Measurements from ENCODE around the gene KDM4C. TPM values are rescaled to one million over a fixed set of nuclear protein-coding genes. Genes with fewer than 3 reads are reported as not detected.

Gene KDM4C
- total and polyA plus RNA-seq, 2 of the 8 experiments (the other 6 are each of a cell fraction or from before 2014, with no cell fraction given), result 13.0 to 26.1 TPM

- Histone ChIP-seq H2BK12ac (ENCODE audit: low read depth, low read length) (no peak overlapping the region), H2AFZ (ENCODE audit: low read length) (no peak overlapping the region), H3K36me3 (ENCODE audit: control insufficient read depth in 2 of 4, insufficient read depth in 4 of 4, low read length in 3 of 4) (no peaks in the 10 kb centered on the region), H3K79me2 (ENCODE audit: control insufficient read depth in 1 of 2, insufficient read depth in 2 of 2, low read length in 2 of 2) (no peaks in the 10 kb centered on the region), H2BK5ac (ENCODE audit: low read depth, low read length) (no peak overlapping the region), H4K5ac (ENCODE audit: insufficient read length, low read depth, low read length) (no peak overlapping the region), H3K9ac (replicated peaks in 1 of 4; ENCODE audit: extremely low read depth in 1 of 4, low read depth in 3 of 4, low read length in 3 of 4) (no peak overlapping the region), H3K79me1 (ENCODE audit: low read depth, low read length) (no peaks in the 10 kb centered on the region), H3K56ac (replicated peaks; ENCODE audit: insufficient read length, low read depth, low read length) (no peak overlapping the region), H4K20me1 (replicated peaks in 1 of 2; ENCODE audit: control insufficient read depth in 1 of 2, insufficient read depth in 2 of 2, low read length in 2 of 2) (no peaks in the 10 kb centered on the region), H3K4me3 (ENCODE audit: extremely low read depth in 1 of 4, insufficient read depth in 2 of 4, low read depth in 3 of 4, low read length in 4 of 4) (no peak overlapping the region), H2BK20ac (ENCODE audit: low read length) (no peak overlapping the region), H3K4ac (replicated peaks; ENCODE audit: insufficient read length, low read depth, low read length) (no peak overlapping the region), H4K91ac (replicated peaks; ENCODE audit: insufficient read length, low read length) (no peak overlapping the region), H3K23me2 (ENCODE audit: low read depth, low read length) (no peaks in the 10 kb centered on the region), H3K27ac (ENCODE audit: low read depth, low read length) (no peak overlapping the region), H2BK15ac (ENCODE audit: low read length) (no peak overlapping the region), H3K27me3 (replicated peaks in 1 of 4; ENCODE audit: control insufficient read depth in 3 of 4, extremely low read depth in 1 of 4, insufficient read depth in 3 of 4, low read length in 3 of 4) (no peaks in the 10 kb centered on the region), H3K9me3 (ENCODE audit: insufficient read depth in 2 of 2, low read depth in 1 of 2, low read length in 1 of 2) (no peaks in the 10 kb centered on the region), H3K18ac (ENCODE audit: extremely low read depth, low read length) (no peak overlapping the region), H3K4me1 (replicated peaks in 1 of 4; ENCODE audit: control insufficient read depth in 3 of 4, insufficient read depth in 4 of 4, low read length in 3 of 4) (peaks cover 0 to 4% (median 1%) of the 10 kb centered on the region in 4 experiments; a peak in 3 of 7 replicates), H3K14ac (ENCODE audit: insufficient read length) (no peak overlapping the region), H4K8ac (ENCODE audit: extremely low read depth, insufficient read depth, low read length) (no peak overlapping the region), H2AK5ac (ENCODE audit: low read depth, low read length) (no peak overlapping the region), H3K23ac (ENCODE audit: insufficient read length) (no peak overlapping the region), H2BK120ac (replicated peaks; ENCODE audit: low read depth, low read length) (no peak overlapping the region), H3K4me2 (ENCODE audit: insufficient read depth in 1 of 2, low read depth in 2 of 2, low read length in 2 of 2) (no peak overlapping the region)
- no peak for DNase-seq (ENCODE audit: low read depth in 1 of 2, low spot score in 2 of 2)
- no peak for FAIRE-seq
- CTCF ChIA-PET (ENCODE audit: partially characterized antibody), result interaction anchor here (1.6 to 3.0 kb wide), 2 partner anchors 130 to 179 kb away, joined by 4 to 12 read pairs; no protein-coding TSS in a partner anchor
- POLR2A ChIA-PET (ENCODE audit: partially characterized antibody), result no interaction called here
- WGBS, 2 experiments (ENCODE audit: extremely low coverage in 1 of 2, insufficient coverage in 1 of 2, insufficient read length in 1 of 2, insufficient replicate concordance in 2 of 2, low coverage in 1 of 2, low lambda C conversion rate in 2 of 2, missing lambda C conversion rate in 1 of 2), result 85% methylated on average over 7 of the region's 7 CpGs; no CpG with 5 or more reads in 1 of the 2 experiments
- TF ChIP-seq JUN (IDR thresholded peaks at IDR 0.05; ENCODE audit: low read depth, low read length) (no peak), CHD2 (IDR thresholded peaks at IDR 0.05; ENCODE audit: low read length) (no peak), SAP30 (IDR thresholded peaks at IDR 0.05; ENCODE audit: insufficient read depth, insufficient replicate concordance, low read length) (no peak), GTF2F1 (IDR thresholded peaks at IDR 0.05; ENCODE audit: borderline replicate concordance, low read depth, low read length) (no peak), YY1 (IDR thresholded peaks at IDR 0.05; ENCODE audit: low read depth, low read length) (no peak), HDAC2 (IDR thresholded peaks at IDR 0.05; ENCODE audit: borderline replicate concordance in 1 of 2, low read depth in 2 of 2, low read length in 2 of 2) (no peak), SRF (IDR thresholded peaks at IDR 0.05; ENCODE audit: low read depth, low read length) (no peak), EGR1 (IDR thresholded peaks at IDR 0.05; ENCODE audit: borderline replicate concordance, low read depth, low read length) (no peak), NANOG (IDR thresholded peaks at IDR 0.05; ENCODE audit: insufficient read depth, low read depth, low read length, poor library complexity, severe bottlenecking) (no peak), SIRT6 (IDR thresholded peaks at IDR 0.05; ENCODE audit: low read length) (no peak), TEAD4 (IDR thresholded peaks at IDR 0.05; ENCODE audit: low read depth, low read length) (no peak)
- TF ChIP-seq, protein P1, sequence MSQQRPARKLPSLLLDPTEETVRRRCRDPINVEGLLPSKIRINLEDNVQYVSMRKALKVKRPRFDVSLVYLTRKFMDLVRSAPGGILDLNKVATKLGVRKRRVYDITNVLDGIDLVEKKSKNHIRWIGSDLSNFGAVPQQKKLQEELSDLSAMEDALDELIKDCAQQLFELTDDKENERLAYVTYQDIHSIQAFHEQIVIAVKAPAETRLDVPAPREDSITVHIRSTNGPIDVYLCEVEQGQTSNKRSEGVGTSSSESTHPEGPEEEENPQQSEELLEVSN (IDR thresholded peaks at IDR 0.05), result no peak
Observed at GRCh38 chr9:7055171-7055903, 297.6 kb downstream of the KDM4C start.

Data from H1 (cell line).